Breast epithelium (tissue), 3 donors: Measurements from ENCODE around the gene CNOT11.
"Not testable (repeated sequence)": the region's sequence is repeated elsewhere in the genome, so short reads cannot be mapped to it uniquely, and the experiment has no call there.

ENCODE experiments used
- POLR2A ChIP-seq: fragments of 450-650 bp; IDR thresholded peaks from one replicate; pipeline ENCODE4 v1.6.1; 2016; ENCODE audit warnings: antibody characterized with exemption, mild to moderate bottlenecking, moderate library complexity
- POLR2AphosphoS5 ChIP-seq, 3 donors: sonication (generic); formaldehyde crosslinking; IDR thresholded peaks; one replicate each; pipeline ENCODE4 v1.6.1; 2017; ENCODE audit warnings: antibody characterized with exemption in 3 of 3
- TF ChIP-seq, protein P1 (sequence below), 3 donors: fragments of 450-650 bp; IDR thresholded peaks; one replicate each; pipeline ENCODE4 v1.5.1; 2016 to 2017; ENCODE audit warnings: antibody characterized with exemption in 3 of 3, mild to moderate bottlenecking in 3 of 3, moderate library complexity in 3 of 3

DNA sequence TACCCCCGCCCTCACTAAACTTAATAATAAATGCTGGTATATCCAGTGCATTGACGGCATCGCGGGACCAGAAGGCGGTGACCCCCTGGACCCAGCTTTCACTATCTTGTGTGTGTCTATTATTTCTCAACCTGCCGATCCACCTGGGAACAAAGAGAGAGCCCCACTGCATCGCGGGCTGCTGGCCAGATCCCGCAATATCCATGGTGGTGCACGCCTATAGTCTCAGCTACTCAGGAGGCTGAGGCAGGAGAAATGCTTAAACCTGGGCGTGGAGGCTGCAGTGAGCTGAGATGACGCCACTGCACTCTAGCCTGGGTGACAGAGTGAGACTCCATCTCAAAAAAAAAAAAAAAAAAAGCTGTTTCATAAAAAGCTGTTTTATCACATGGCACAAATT lies 7.8 kb upstream of the CNOT11 start:
- TF ChIP-seq POLR2AphosphoS5 (IDR thresholded peaks at IDR 0.05); POLR2A: not testable (repeated sequence)
- TF ChIP-seq, protein P1, sequence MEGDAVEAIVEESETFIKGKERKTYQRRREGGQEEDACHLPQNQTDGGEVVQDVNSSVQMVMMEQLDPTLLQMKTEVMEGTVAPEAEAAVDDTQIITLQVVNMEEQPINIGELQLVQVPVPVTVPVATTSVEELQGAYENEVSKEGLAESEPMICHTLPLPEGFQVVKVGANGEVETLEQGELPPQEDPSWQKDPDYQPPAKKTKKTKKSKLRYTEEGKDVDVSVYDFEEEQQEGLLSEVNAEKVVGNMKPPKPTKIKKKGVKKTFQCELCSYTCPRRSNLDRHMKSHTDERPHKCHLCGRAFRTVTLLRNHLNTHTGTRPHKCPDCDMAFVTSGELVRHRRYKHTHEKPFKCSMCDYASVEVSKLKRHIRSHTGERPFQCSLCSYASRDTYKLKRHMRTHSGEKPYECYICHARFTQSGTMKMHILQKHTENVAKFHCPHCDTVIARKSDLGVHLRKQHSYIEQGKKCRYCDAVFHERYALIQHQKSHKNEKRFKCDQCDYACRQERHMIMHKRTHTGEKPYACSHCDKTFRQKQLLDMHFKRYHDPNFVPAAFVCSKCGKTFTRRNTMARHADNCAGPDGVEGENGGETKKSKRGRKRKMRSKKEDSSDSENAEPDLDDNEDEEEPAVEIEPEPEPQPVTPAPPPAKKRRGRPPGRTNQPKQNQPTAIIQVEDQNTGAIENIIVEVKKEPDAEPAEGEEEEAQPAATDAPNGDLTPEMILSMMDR (IDR thresholded peaks at IDR 0.05): not testable (repeated sequence)
